IPS-18a (cell line): ENCODE data around the gene THSD7B.

Experiments used
- H3K27ac ChIP-seq: one replicate; pipeline ENCODE4 v1.5.1; 2013; ENCODE audit warnings: low read length
- H3K27me3 ChIP-seq: one replicate; pipeline ENCODE4 v1.6.1; 2013; ENCODE audit warnings: mild to moderate bottlenecking, low read length; ENCODE audit not compliant: control insufficient read depth, insufficient read depth
- H3K36me3 ChIP-seq: one replicate; pipeline ENCODE4 v1.6.1; 2013; ENCODE audit warnings: low read depth, low read length; ENCODE audit not compliant: control insufficient read depth
- H3K4me1 ChIP-seq: one replicate; pipeline ENCODE4 v1.6.1; 2013; ENCODE audit warnings: low read depth, low read length; ENCODE audit not compliant: control insufficient read depth
- H3K4me3 ChIP-seq: one replicate; pipeline ENCODE4 v1.5.1; 2013; ENCODE audit warnings: low read length
- H3K9ac ChIP-seq: one replicate; pipeline ENCODE4 v1.6.1; 2013; ENCODE audit warnings: mild to moderate bottlenecking, low read length, moderate library complexity
- H3K9me3 ChIP-seq: one replicate; pipeline ENCODE4 v1.6.1; 2013; ENCODE audit warnings: low read depth, low read length; ENCODE audit not compliant: control insufficient read depth

The THSD7B gene

GRCh38 chr2:137115081-137115794, 349.9 kb downstream of the THSD7B start:
- H3K4me1 ChIP-seq = no peaks in the 10 kb centered on the region
- no peak overlapping the region for H3K9ac ChIP-seq
- no peaks in the 10 kb centered on the region for H3K36me3 ChIP-seq
- H3K27me3 ChIP-seq = no peaks in the 10 kb centered on the region
- H3K4me3 ChIP-seq = no peak overlapping the region
- H3K9me3 ChIP-seq = no peaks in the 10 kb centered on the region
- no peak overlapping the region for H3K27ac ChIP-seq

- no peak overlapping the region for H3K9ac ChIP-seq
- no peaks in the 10 kb centered on the region for H3K27me3 ChIP-seq
- H3K4me3 ChIP-seq = no peak overlapping the region
- no peaks in the 10 kb centered on the region for H3K36me3 ChIP-seq
- no peaks in the 10 kb centered on the region for H3K4me1 ChIP-seq
- H3K27ac ChIP-seq = no peak overlapping the region
- no peaks in the 10 kb centered on the region for H3K9me3 ChIP-seq
Measured at GRCh38 chr2:137115795-137116089, 350.4 kb downstream of the THSD7B start.

GRCh38 chr2:137117385-137117784, 352.0 kb downstream of the THSD7B start:
- H3K27me3 ChIP-seq = no peaks in the 10 kb centered on the region
- no peaks in the 10 kb centered on the region for H3K36me3 ChIP-seq
- H3K4me3 ChIP-seq = no peak overlapping the region
- H3K9ac ChIP-seq = no peak overlapping the region
- no peaks in the 10 kb centered on the region for H3K4me1 ChIP-seq
- H3K9me3 ChIP-seq = no peaks in the 10 kb centered on the region
- no peak overlapping the region for H3K27ac ChIP-seq

- H3K9me3 ChIP-seq = no peaks in the 10 kb centered on the region
- no peak overlapping the region for H3K4me3 ChIP-seq
- no peaks in the 10 kb centered on the region for H3K4me1 ChIP-seq
- no peak overlapping the region for H3K9ac ChIP-seq
- no peaks in the 10 kb centered on the region for H3K36me3 ChIP-seq
- H3K27me3 ChIP-seq = no peaks in the 10 kb centered on the region
- no peak overlapping the region for H3K27ac ChIP-seq
Measured at GRCh38 chr2:137118140-137118539, 352.8 kb downstream of the THSD7B start.

- no peaks in the 10 kb centered on the region for H3K4me1 ChIP-seq
- H3K9ac ChIP-seq = no peak overlapping the region
- H3K36me3 ChIP-seq = no peaks in the 10 kb centered on the region
- no peak overlapping the region for H3K4me3 ChIP-seq
- no peaks in the 10 kb centered on the region for H3K27me3 ChIP-seq
- H3K9me3 ChIP-seq = no peaks in the 10 kb centered on the region
- no peak overlapping the region for H3K27ac ChIP-seq
Measured at GRCh38 chr2:137123226-137123625, 357.9 kb downstream of the THSD7B start.

GRCh38 chr2:137133225-137133624, 367.9 kb downstream of the THSD7B start:
- Histone ChIP-seq H3K27ac (no peak overlapping the region), H3K27me3 (no peaks in the 10 kb centered on the region), H3K4me1 (peaks cover 8% of the 10 kb centered on the region), H3K9me3 (no peaks in the 10 kb centered on the region), H3K4me3 (no peak overlapping the region), H3K36me3 (no peaks in the 10 kb centered on the region), H3K9ac (no peak overlapping the region)

GRCh38 chr2:137138263-137138662, 372.9 kb downstream of the THSD7B start:
- Histone ChIP-seq H3K36me3 (no peaks in the 10 kb centered on the region), H3K9ac (no peak overlapping the region), H3K4me3 (no peak overlapping the region), H3K27me3 (no peaks in the 10 kb centered on the region), H3K27ac (no peak overlapping the region), H3K9me3 (no peaks in the 10 kb centered on the region), H3K4me1 (peaks cover 3% of the 10 kb centered on the region)

GRCh38 chr2:137151731-137152130, 386.4 kb downstream of the THSD7B start:
- Histone ChIP-seq H3K9ac (no peak overlapping the region), H3K36me3 (no peaks in the 10 kb centered on the region), H3K9me3 (no peaks in the 10 kb centered on the region), H3K27ac (no peak overlapping the region), H3K27me3 (no peaks in the 10 kb centered on the region), H3K4me3 (no peak overlapping the region), H3K4me1 (no peaks in the 10 kb centered on the region)

GRCh38 chr2:137154946-137155345, 389.6 kb downstream of the THSD7B start:
- no peaks in the 10 kb centered on the region for H3K36me3 ChIP-seq
- no peak overlapping the region for H3K4me3 ChIP-seq
- no peak overlapping the region for H3K27ac ChIP-seq
- no peaks in the 10 kb centered on the region for H3K27me3 ChIP-seq
- no peaks in the 10 kb centered on the region for H3K9me3 ChIP-seq
- no peak overlapping the region for H3K9ac ChIP-seq
- no peaks in the 10 kb centered on the region for H3K4me1 ChIP-seq

- no peaks in the 10 kb centered on the region for H3K27me3 ChIP-seq
- no peak overlapping the region for H3K27ac ChIP-seq
Measured at GRCh38 chr2:137155356-137156104, 390.2 kb downstream of the THSD7B start.

GRCh38 chr2:137156221-137156844, 391.0 kb downstream of the THSD7B start:
- H3K4me1 ChIP-seq = no peaks in the 10 kb centered on the region
- no peaks in the 10 kb centered on the region for H3K9me3 ChIP-seq
- no peak overlapping the region for H3K4me3 ChIP-seq
- H3K36me3 ChIP-seq = no peaks in the 10 kb centered on the region
- no peaks in the 10 kb centered on the region for H3K27me3 ChIP-seq
- H3K9ac ChIP-seq = no peak overlapping the region
- H3K27ac ChIP-seq = no peak overlapping the region

More at GRCh38 chr2:137155356-137156104, 390.2 kb downstream of the THSD7B start:
- Histone ChIP-seq H3K9me3 (no peaks in the 10 kb centered on the region), H3K9ac (no peak overlapping the region), H3K36me3 (no peaks in the 10 kb centered on the region), H3K4me1 (no peaks in the 10 kb centered on the region), H3K4me3 (no peak overlapping the region)
